Skin of body (tissue), 2 donors: ENCODE data around the gene PRSS53. TPM values are rescaled to one million over a fixed set of nuclear protein-coding genes. Genes with fewer than 3 reads are reported as not detected.
"Not testable (repeated sequence)": the region's sequence is repeated elsewhere in the genome, so short reads cannot be mapped to it uniquely, and the experiment has no call there.

ENCODE experiments used
- DNase-seq: peaks from one replicate; lab custom pipeline; 2025; lab: John Stamatoyannopoulos, UW
- total RNA-seq: library from RNA; depleted of rRNA; stranded (reverse); fragments of >200 nt; gene quantifications from one replicate; pipeline ENCODE4 v1.2.3, GENCODE V29; 2014

PRSS53 gene
- total RNA-seq, result 1.5 TPM

- DNase-seq, result no peak
Measured at GRCh38 chr16:31088459-31089183, at the start of gene PRSS53. Gene PRSS53 (minus strand): TSS chr16:31088943. CDS start chr16:31088809, 134 bp downstream.

- DNase-seq, result not testable (repeated sequence)
Measured at GRCh38 chr16:31136822-31137499, 48.2 kb upstream of the PRSS53 start.

- no peak for DNase-seq
Measured at GRCh38 chr16:31136287-31136662, 47.5 kb upstream of the PRSS53 start.

GRCh38 chr16:31135535-31136286 lies 47.0 kb upstream of the PRSS53 start, which contains the start of gene PRSS8:
Gene PRSS8 (minus strand): TSS chr16:31135727. CDS start chr16:31135498, 229 bp downstream.
- DNase-seq, result no peak

GRCh38 chr16:31134625-31135534 lies 46.1 kb upstream of the PRSS53 start:
- DNase-seq, result no peak

GRCh38 chr16:31134091-31134571 lies 45.4 kb upstream of the PRSS53 start:
- no peak for DNase-seq

- DNase-seq, result no peak
Measured at GRCh38 chr16:31133046-31133501, 44.3 kb upstream of the PRSS53 start.

GRCh38 chr16:31132303-31132979 lies 43.7 kb upstream of the PRSS53 start:
- DNase-seq, result no peak

- DNase-seq, result no peak
Measured at GRCh38 chr16:31131841-31132271, 43.1 kb upstream of the PRSS53 start.

- no peak for DNase-seq
Measured at GRCh38 chr16:31131416-31131815, 42.7 kb upstream of the PRSS53 start.

GRCh38 chr16:31130899-31131298 lies 42.2 kb upstream of the PRSS53 start:
- no peak for DNase-seq

GRCh38 chr16:31130336-31130891 lies 41.7 kb upstream of the PRSS53 start:
- no peak for DNase-seq

GRCh38 chr16:31129568-31130335 lies 41.0 kb upstream of the PRSS53 start:
- DNase-seq, result no peak

GRCh38 chr16:31128711-31129567 lies 40.2 kb upstream of the PRSS53 start:
- no peak for DNase-seq

GRCh38 chr16:31127182-31127581 lies 38.4 kb upstream of the PRSS53 start:
- no peak for DNase-seq

- no peak for DNase-seq
Measured at GRCh38 chr16:31125844-31126243, 37.1 kb upstream of the PRSS53 start.

- no peak for DNase-seq
Measured at GRCh38 chr16:31120129-31120528, 31.4 kb upstream of the PRSS53 start.
